Hepatocyte (in vitro differentiated cells): Measurements from ENCODE around the gene PDPN.

Experiments
- EZH2 ChIP-seq: fragments of 200-600 bp; sonication (generic); IDR thresholded peaks from 2 replicates; pipeline ENCODE4 v1.6.1; 2016; ENCODE audit warnings: antibody characterized with exemption, mild to moderate bottlenecking, borderline replicate concordance
- TF ChIP-seq, protein P1 (sequence below): fragments of 200-600 bp; sonication (generic); IDR thresholded peaks from 2 replicates; pipeline ENCODE4 v1.5.1; 2016; ENCODE audit warnings: antibody characterized with exemption, mild to moderate bottlenecking; ENCODE audit not compliant: poor library complexity

DNA sequence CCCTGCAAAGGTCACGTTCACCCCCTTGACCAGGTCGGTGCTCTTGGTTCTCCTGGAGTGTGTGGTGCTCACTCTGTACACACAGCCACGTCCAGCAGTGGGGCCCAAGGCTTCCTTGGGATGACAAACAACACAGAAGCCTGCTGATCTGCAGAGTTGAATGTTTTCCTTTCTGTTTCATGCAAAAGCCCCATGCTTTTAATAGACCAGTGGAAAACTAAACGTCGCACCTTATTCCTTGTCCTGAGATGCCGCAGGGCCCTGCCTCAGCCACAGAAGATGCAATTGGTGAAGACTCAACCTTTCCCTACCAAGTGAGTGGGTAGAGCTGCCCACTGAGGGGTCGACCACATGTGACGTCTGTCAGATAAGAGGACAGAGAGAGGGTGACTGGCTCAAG lies 5.8 kb upstream of the PDPN start:
- TF ChIP-seq, protein P1, sequence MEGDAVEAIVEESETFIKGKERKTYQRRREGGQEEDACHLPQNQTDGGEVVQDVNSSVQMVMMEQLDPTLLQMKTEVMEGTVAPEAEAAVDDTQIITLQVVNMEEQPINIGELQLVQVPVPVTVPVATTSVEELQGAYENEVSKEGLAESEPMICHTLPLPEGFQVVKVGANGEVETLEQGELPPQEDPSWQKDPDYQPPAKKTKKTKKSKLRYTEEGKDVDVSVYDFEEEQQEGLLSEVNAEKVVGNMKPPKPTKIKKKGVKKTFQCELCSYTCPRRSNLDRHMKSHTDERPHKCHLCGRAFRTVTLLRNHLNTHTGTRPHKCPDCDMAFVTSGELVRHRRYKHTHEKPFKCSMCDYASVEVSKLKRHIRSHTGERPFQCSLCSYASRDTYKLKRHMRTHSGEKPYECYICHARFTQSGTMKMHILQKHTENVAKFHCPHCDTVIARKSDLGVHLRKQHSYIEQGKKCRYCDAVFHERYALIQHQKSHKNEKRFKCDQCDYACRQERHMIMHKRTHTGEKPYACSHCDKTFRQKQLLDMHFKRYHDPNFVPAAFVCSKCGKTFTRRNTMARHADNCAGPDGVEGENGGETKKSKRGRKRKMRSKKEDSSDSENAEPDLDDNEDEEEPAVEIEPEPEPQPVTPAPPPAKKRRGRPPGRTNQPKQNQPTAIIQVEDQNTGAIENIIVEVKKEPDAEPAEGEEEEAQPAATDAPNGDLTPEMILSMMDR, result no peak
- no peak for TF ChIP-seq EZH2
